Breast epithelium (tissue), 3 donors: Measurements from ENCODE around the gene PCDHGA10.
"Not testable (repeated sequence)": the region's sequence is repeated elsewhere in the genome, so short reads cannot be mapped to it uniquely, and the experiment has no call there.

ENCODE experiments used
- POLR2A ChIP-seq: fragments of 450-650 bp; IDR thresholded peaks from one replicate; pipeline ENCODE4 v1.6.1; 2016; ENCODE audit warnings: antibody characterized with exemption, mild to moderate bottlenecking, moderate library complexity
- POLR2AphosphoS5 ChIP-seq, 3 donors: sonication (generic); formaldehyde crosslinking; IDR thresholded peaks; one replicate each; pipeline ENCODE4 v1.6.1; 2017; ENCODE audit warnings: antibody characterized with exemption in 3 of 3
- TF ChIP-seq, protein P1 (sequence below), 3 donors: fragments of 450-650 bp; IDR thresholded peaks; one replicate each; pipeline ENCODE4 v1.5.1; 2016 to 2017; ENCODE audit warnings: antibody characterized with exemption in 3 of 3, mild to moderate bottlenecking in 3 of 3, moderate library complexity in 3 of 3

GRCh38 chr5:141394401-141395187 lies 18.2 kb upstream of the PCDHGA10 start:
- TF ChIP-seq, protein P1, sequence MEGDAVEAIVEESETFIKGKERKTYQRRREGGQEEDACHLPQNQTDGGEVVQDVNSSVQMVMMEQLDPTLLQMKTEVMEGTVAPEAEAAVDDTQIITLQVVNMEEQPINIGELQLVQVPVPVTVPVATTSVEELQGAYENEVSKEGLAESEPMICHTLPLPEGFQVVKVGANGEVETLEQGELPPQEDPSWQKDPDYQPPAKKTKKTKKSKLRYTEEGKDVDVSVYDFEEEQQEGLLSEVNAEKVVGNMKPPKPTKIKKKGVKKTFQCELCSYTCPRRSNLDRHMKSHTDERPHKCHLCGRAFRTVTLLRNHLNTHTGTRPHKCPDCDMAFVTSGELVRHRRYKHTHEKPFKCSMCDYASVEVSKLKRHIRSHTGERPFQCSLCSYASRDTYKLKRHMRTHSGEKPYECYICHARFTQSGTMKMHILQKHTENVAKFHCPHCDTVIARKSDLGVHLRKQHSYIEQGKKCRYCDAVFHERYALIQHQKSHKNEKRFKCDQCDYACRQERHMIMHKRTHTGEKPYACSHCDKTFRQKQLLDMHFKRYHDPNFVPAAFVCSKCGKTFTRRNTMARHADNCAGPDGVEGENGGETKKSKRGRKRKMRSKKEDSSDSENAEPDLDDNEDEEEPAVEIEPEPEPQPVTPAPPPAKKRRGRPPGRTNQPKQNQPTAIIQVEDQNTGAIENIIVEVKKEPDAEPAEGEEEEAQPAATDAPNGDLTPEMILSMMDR (IDR thresholded peaks at IDR 0.05): not testable (repeated sequence)
- not testable (repeated sequence) for TF ChIP-seq POLR2A; POLR2AphosphoS5 (IDR thresholded peaks at IDR 0.05)
